NCI-H1930 (cell line): Measurements from ENCODE around the gene MLXIP.
A peak's percentile ranks its signal among the peaks of the same experiment; 100 is the strongest.
"Not testable (repeated sequence)": the region's sequence is repeated elsewhere in the genome, so short reads cannot be mapped to it uniquely, and the experiment has no call there.

Source experiments
- DNase-seq, 2 experiments: peaks; one replicate each; lab custom pipeline; 2025; lab: John Stamatoyannopoulos, UW

MLXIP gene

GRCh38 chr12:122052285-122052684 is 26.3 kb upstream of the MLXIP start:
- no peak for DNase-seq

DNA sequence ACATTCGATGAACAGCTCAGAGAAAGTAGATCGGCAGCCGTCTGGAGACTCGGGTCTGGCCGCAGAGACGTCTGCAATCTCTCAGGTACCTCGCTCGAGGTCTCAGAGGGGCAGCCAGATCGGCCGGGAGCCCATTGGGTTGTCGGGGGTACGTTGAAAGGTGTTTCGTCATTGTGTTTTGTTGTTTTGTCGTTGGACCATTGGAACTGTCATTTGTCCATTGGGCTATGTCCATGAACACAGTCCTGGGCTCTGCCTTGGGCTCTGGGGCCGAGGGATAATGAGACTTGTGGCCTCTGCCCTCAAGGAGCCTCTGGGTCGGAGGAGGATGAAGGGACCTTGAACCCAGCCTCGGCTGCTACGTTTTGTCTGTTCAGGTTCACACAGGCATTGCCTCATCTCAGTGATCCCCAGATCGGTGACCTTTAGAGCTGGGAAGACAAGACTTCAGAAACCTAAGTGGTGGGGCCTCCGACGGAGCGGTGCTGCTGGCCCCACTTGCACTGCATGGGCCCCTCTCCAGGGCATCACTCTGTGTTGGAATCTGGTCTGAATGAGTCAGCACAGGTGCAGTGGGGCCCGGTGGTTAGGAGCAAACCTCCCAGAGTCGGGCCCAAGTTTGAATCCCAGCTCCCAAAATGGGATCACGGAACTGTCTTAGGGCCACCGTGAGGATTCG is 23.6 kb upstream of the MLXIP start:
- no peak for DNase-seq

DNA sequence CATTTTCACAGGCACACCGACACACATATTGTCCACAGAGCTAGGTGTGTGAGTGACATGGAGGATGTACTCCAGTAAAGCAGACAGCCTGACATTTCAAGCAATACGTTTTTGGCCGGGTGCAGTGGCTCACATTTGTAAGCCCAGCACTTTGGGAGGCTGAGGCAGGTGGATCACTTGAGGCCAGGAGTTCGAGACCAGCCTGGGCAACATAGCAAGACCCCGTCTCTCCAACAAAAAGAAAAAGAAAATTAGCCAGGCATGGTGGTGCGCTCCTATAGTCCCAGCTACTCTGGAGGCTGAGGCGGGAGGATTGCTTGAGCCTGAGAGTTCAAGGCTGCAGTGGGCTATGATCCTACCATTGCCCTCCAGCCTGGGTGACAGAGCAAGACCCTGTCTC is 22.1 kb upstream of the MLXIP start:
- not testable (repeated sequence) for DNase-seq

GRCh38 chr12:122057007-122057735 is 21.4 kb upstream of the MLXIP start:
- DNase-seq = no peak

- DNase-seq = no peak
These were observed 20.8 kb upstream of the MLXIP start for GRCh38 chr12:122057769-122058168.

DNA sequence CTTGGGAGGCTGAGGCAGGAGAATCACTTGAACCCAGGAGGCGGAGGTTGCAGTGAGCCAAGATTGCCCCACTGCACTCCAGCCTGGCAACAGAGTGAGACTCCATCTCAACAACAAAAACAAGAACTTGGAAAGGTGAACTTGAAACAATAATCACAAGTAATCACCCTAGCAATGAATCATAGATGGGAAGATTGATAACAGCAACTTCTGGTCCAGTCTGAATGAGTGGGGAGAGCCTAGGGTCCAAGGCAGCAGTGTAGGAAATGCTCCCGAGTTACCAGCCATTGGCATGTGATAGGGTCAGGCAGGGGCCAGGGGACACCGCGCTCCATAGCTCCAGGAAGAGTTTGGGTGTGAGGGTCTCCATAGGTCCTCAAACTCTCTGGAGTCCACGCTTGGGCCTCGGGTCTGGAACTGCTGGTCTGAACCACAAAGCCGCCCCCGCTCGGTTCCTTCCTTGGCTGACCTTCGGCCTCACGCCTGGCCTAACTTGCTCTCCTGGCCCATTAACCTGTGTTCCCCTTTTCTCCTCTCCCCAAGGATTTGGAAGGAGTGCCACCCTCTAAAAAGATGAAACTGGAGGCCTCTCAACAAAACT is 19.9 kb upstream of the MLXIP start:
- DNase-seq = no peak

- DNase-seq = no peak
These were observed 19.2 kb upstream of the MLXIP start for GRCh38 chr12:122059203-122059960.

- DNase-seq = no peak
These were observed 18.5 kb upstream of the MLXIP start for GRCh38 chr12:122060081-122060501.

DNA sequence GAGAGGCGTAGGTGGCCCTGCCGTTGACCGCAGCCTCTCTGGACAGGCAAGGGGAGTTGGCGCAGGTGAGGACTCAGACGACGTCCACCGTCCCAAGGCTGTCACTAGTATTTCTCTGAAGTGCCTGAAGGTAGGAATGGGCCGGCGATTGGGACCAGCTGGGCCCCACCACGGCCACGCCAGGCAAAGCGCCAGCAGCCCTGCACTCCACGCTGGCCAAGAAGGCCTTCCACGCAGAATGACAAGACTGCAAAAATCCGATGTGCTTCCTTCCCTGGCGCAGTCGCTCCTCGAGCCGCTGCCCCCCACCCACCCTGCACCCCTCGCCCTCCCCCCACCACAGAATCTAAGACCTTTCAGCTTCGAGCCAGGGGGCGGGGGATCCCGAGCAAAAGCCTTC is 17.3 kb upstream of the MLXIP start:
- DNase-seq = no peak

DNA sequence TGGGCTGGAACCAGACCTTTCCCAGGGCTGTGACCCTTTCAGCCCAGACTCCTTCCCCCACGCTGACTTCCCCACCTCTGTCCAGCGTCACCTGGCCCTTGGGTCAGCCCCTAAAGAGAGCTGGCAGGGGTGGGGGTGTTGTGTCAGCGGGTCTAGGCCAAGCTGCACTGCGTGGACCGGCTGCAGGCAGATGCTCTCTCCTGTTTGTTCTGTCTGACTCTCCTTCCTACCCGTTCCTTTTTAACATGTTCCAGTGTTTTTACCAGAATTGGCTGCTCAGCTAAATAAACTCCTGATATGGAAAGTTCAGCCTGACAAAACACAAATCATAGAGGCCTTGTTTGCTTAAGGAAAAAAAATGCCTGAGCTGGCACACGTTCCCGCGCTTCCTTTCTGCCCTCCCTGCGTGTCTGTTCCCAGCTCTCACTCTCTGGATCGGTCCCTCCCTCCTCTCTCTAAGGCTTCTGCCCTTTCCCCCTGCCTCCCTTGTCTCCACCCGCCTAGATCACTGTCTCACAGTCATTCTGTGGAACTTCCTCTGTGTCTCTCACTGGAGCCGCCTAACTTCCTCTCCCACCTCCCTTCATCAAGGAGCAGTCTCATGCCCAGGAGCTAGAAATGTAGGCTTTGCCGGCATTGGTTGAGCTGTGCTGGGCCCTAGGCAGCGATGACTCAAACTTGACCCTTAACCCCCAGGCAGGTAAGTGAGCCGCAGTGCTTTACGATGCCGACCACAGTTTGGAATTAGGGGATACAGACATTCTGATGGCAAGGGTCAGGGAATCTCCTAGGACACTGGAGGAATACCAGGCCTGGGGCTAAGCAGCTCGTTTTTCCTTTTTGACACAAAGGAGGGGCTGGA is 15.5 kb upstream of the MLXIP start:
- no peak for DNase-seq

- DNase-seq = no peak
These were observed 14.9 kb upstream of the MLXIP start for GRCh38 chr12:122063694-122064024.

DNA sequence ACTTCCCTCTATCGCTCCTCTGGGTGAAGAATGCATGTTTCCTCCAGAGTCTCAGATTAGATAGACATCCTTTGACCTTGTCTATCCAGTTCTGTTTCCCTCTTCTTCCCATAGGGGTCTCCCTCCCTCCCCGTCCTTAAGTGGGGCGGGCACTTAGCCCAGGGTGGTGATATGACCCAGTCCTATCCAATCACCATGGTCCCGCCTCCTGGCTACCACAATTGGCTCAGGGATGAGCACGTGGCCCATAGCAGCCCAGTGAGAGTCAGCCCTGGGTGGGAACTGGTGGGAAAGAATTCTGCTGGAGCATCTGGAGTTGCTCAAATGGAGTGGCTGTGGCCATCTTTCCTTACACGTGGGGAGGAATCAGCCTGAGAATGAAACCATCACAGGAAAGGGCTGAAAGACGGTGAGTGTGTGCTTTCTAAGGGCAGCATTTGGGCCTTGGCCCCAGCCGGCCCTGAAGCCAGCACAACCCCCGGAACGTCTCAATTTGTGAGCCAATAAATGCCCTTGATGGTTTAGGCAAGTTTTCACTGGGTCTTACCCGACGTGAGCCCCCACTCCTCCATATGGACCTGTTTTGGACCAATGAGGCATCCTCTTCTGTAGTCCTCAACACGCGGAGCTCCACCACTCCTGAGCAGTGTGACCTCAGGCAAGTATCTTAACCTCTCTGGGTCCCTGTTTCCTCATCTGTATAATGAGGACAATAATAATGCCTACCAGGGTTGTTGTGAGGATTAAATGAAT is 14.4 kb upstream of the MLXIP start:
- DNase-seq = peak; percentile 95 to 97

DNA sequence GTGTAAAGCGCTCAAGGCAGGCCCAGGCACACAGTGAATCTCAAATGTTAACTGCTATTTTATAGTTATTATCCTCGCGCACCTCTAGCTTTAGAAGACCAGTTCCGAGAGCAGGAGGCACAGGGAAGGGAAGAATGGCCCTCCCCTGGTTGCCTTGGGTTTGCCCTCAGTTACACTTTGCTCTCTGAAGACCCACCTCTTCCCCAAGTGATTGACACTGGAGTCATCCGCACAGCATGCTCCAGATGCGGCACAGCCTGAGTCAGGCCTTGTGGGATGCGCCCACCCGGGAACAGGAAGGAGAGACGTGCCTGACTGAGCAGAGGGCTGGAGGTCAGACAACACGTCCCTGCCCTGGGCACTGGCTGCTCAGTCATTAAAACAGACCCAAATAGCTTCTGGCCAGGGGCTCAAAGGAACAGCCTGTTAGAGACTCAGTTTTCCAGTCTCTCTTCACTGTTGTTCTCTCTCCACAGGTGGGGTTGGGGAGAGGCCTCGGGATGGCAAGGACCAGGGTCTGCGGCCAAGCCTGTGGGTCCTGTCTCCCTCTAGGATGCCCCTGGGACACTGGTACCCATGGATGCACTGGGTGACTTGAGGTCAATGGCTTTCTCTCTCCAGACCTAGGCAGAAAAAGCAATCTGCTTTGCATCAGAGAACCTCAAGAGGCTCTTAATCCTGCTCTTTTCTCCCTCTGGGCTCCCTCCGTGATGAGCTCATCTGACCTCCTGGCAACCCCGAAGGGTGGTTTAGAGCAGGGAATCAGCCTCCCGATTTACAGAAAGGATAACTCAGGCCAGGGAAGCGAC is 13.6 kb upstream of the MLXIP start:
- DNase-seq = no peak

DNA sequence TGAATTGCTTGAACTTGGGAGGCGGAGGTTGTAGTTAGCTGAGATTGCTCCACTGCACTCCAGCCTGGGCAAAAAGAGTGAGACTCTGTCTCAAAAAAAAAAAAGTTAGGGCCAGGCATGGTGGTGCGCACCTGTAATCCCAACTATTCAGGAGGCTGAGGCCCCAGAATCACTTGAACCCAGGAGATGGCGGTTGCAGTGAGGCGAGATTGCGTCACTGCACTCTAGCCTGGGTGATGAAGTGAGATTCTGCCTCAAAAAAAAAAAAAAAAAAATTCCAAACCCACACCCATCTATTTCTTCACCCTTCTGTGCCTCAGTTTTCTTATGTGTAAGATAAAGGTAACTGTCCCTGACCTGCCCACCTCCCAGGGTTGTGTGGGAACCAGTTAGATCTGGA is 11.0 kb upstream of the MLXIP start:
- DNase-seq = no peak

DNA sequence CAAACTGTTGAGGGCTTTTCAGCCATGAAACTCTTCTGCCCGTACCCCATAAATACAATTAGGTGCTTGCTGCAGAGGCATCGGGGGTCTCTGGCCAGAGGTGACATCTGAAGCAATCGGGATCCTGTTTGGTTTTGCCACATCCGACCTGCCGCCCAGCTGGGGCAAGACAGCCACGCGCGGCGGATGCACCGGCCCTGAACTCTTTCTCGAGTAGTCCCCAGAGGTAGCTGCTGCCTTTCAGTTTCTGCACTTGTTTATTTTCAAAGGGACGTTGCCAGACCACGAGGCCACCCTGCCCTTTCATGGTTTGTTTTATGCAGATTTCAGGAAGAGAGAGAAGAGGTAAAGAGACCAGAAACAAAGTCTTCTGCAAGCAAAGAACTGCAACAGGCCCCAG is 10.6 kb upstream of the MLXIP start:
- no peak for DNase-seq

DNA sequence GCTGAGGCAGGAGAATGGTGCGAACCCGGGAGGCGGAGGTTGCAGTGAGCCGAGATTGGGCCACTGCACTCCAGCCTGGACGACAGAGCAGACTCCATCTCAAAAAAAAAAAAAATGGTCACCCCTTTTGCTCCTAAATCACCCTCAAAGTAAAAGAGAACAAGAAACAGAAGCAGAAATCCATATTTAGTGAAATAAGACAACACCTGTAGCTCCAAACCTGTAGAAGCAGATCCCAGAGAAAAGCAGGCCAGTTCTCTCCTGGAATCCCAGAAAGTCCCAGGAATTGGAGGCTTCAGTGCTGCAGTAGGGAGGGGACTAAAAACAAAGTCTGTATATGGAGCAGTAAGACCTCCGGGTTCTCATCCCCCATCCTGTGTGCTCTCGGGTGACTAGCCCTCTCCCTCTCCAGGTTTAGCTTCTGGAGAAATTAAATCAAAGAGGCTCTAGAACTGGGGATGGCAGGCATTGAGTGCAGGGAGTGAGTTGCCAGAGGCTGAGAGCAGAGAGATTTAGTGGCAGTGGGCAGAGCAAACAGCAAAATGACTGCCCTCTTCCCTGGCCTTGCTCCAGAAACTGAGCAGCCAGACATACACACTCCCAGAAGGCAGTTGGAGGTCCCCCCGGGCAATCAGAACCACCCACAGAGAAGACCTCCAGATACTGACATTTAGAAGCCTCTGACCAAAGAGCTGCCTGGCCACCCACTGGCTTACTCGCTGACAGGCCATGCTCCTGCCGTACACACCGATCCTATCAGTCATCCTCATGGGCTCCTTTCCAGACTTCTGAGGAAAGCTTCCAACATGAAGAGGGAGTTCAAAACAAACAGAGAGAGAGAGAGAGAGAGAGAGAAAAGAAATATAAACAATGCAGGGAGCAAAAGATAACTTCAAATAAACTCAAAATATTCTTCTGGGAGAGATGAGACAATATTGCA is 6.3 kb upstream of the MLXIP start:
- no peak for DNase-seq

DNA sequence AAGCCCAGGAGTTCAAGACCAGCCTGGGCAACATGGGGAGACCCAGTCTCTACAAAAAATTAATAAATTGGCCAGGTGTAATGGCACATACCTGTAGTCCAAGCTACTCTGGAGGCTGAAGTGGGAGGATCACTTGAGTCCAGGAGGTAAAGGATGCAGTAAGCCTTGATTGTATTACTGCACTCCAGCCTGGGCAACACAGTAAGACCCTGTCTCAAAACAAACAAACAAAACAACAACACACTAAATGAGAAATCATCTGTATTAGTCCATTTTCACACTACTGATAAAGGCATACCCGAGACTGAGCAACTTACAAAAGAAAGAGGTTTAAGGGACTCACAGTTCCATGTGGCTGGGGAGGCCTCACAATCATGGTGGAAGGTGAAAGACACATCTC is 4.7 kb upstream of the MLXIP start:
- DNase-seq = no peak

- no peak for DNase-seq
These were observed 1.6 kb upstream of the MLXIP start for GRCh38 chr12:122076743-122077495.
